ENCODE data around the gene PPP3CA.
"Not testable (repeated sequence)": the region's sequence is repeated elsewhere in the genome, so short reads cannot be mapped to it uniquely, and the experiment has no call there.

PPP3CA gene

GRCh38 chr4:101140228-101140627 lies 207.1 kb downstream of the PPP3CA start:
- no peak for DNase-seq (ENCODE audit: low read depth)

GRCh38 chr4:101136373-101137370 lies 210.7 kb downstream of the PPP3CA start:
- DNase-seq (ENCODE audit: low read depth) = no peak

- no peak for DNase-seq (ENCODE audit: low read depth)
These were observed 211.8 kb downstream of the PPP3CA start for GRCh38 chr4:101135371-101136010.

- not testable (repeated sequence) for DNase-seq (ENCODE audit: low read depth)
These were observed 216.3 kb downstream of the PPP3CA start for GRCh38 chr4:101131058-101131457.

- not testable (repeated sequence) for DNase-seq (ENCODE audit: low read depth)
These were observed 218.4 kb downstream of the PPP3CA start for GRCh38 chr4:101128898-101129297.

GRCh38 chr4:101128473-101128872 lies 218.9 kb downstream of the PPP3CA start:
- no peak for DNase-seq (ENCODE audit: low read depth)

- no peak for DNase-seq (ENCODE audit: low read depth)
These were observed 220.0 kb downstream of the PPP3CA start for GRCh38 chr4:101127176-101127790.

- no peak for DNase-seq (ENCODE audit: low read depth)
These were observed 221.3 kb downstream of the PPP3CA start for GRCh38 chr4:101126059-101126458.

- DNase-seq (ENCODE audit: low read depth) = no peak
These were observed 222.0 kb downstream of the PPP3CA start for GRCh38 chr4:101125045-101125942.

- DNase-seq (ENCODE audit: low read depth) = no peak
These were observed 224.1 kb downstream of the PPP3CA start for GRCh38 chr4:101123231-101123630.

- DNase-seq (ENCODE audit: low read depth) = no peak
These were observed 225.3 kb downstream of the PPP3CA start for GRCh38 chr4:101122019-101122418.

- DNase-seq (ENCODE audit: low read depth) = no peak
These were observed 228.2 kb downstream of the PPP3CA start for GRCh38 chr4:101119141-101119540.

- no peak for DNase-seq (ENCODE audit: low read depth)
These were observed 228.7 kb downstream of the PPP3CA start for GRCh38 chr4:101118617-101119016.

- DNase-seq (ENCODE audit: low read depth) = no peak
These were observed 231.4 kb downstream of the PPP3CA start for GRCh38 chr4:101115887-101116286.

- DNase-seq (ENCODE audit: low read depth) = no peak
These were observed 232.4 kb downstream of the PPP3CA start for GRCh38 chr4:101114936-101115372.

- no peak for DNase-seq (ENCODE audit: low read depth)
These were observed 242.8 kb downstream of the PPP3CA start for GRCh38 chr4:101104312-101105052.

- no peak for DNase-seq (ENCODE audit: low read depth)
These were observed 243.8 kb downstream of the PPP3CA start for GRCh38 chr4:101103381-101104142.

- no peak for DNase-seq (ENCODE audit: low read depth)
These were observed 245.1 kb downstream of the PPP3CA start for GRCh38 chr4:101102114-101102742.

- DNase-seq (ENCODE audit: low read depth) = no peak
These were observed 246.3 kb downstream of the PPP3CA start for GRCh38 chr4:101101072-101101471.
